ENCODE results near the gene STK11. TPM values are rescaled to one million over a fixed set of nuclear protein-coding genes. Genes with fewer than 3 reads are reported as not detected.
A peak's percentile ranks its signal among the peaks of the same experiment; 100 is the strongest.

STK11 gene
- total and polyA plus RNA-seq, 2 experiments from 2014 or later, result 4.6 to 64.1 TPM

DNA sequence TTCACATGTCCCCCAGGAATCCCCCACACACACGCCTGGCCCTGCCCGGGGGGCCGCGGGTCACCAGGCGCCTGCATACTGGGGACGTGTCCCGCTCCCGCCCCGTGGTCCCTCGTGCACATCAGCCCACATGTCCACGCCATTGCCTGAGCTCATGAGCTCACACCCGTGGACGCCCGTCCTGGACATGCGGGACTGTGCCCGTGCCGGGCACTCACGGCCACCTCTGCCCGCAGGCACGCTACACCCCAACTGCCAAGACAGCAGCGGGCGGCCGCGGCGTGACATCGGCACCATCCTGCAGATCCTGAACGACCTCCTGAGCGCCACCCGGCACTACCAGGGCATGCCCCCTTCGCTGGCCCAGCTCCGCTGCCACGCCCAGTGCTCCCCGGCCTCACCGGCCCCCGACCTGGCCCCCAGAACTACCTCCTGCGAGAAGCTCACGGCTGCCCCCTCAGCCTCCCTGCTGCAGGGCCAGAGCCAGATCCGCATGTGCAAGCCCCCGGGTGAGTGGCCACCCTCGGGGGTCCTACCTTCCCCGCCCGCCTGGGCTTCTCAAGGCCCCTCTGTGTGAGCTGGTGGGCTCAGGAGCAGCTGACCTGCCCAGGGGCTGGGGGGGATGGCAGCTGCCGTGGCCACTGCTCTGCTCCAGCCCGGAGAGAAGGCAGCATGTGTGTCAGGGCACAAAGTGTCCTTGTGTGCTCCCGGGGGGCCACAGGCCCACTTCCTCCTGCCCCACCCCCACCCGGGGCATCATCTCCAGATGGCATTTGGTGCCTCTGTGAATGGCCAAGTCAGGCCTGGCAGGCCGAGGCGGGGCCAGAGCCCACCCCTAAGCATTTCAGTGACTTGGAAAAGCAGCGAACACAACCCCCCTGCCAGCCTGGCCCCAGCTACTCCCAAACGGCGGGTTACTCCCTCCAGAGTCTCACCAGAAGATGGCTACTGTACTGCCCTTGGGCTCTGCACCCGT is 49.9 kb downstream of the STK11 start:
- WGBS, 2 experiments (ENCODE audit: low coverage in 1 of 2, low lambda C conversion rate in 2 of 2, missing lambda C conversion rate in 2 of 2), result 86 to 88% methylated on average over 19 to 50 of the region's 52 CpGs
- in situ Hi-C loops (cut with MboI), result no loop called here
- Histone ChIP-seq H3K9ac (peak overlapping the region; percentile 99), H3K27ac (peak overlapping the region; percentile 98), H3F3A (ENCODE audit: insufficient read depth) (peaks cover 45% of the 10 kb centered on the region), H2AFZ (no peak overlapping the region), H3K4me3 (no peak overlapping the region), H3K9me3 (ENCODE audit: low read depth) (no peaks in the 10 kb centered on the region), H3K27me3 (replicated peaks; ENCODE audit: insufficient read depth) (no peaks in the 10 kb centered on the region), H4K20me1 (ENCODE audit: insufficient read depth) (no peaks in the 10 kb centered on the region), H3K36me3 (ENCODE audit: low read depth) (peaks cover 40% of the 10 kb centered on the region), H3K79me2 (ENCODE audit: insufficient read depth) (peaks cover 69% of the 10 kb centered on the region), H3K4me1 (ENCODE audit: insufficient read depth) (peaks cover 38% of the 10 kb centered on the region), H3K9me2 (ENCODE audit: insufficient read depth) (no peaks in the 10 kb centered on the region), H3K4me2 (ENCODE audit: unreplicated experiment) (no peak overlapping the region)
- TF ChIP-seq EZH2phosphoT487 (IDR thresholded peaks at IDR 0.05; ENCODE audit: insufficient read depth, low read depth), result no peak
- TF ChIP-seq EZH2 (IDR thresholded peaks at IDR 0.05; ENCODE audit: insufficient read depth, poor library complexity, severe bottlenecking), result no peak
- peak; percentile 31 for DNase-seq

DNA sequence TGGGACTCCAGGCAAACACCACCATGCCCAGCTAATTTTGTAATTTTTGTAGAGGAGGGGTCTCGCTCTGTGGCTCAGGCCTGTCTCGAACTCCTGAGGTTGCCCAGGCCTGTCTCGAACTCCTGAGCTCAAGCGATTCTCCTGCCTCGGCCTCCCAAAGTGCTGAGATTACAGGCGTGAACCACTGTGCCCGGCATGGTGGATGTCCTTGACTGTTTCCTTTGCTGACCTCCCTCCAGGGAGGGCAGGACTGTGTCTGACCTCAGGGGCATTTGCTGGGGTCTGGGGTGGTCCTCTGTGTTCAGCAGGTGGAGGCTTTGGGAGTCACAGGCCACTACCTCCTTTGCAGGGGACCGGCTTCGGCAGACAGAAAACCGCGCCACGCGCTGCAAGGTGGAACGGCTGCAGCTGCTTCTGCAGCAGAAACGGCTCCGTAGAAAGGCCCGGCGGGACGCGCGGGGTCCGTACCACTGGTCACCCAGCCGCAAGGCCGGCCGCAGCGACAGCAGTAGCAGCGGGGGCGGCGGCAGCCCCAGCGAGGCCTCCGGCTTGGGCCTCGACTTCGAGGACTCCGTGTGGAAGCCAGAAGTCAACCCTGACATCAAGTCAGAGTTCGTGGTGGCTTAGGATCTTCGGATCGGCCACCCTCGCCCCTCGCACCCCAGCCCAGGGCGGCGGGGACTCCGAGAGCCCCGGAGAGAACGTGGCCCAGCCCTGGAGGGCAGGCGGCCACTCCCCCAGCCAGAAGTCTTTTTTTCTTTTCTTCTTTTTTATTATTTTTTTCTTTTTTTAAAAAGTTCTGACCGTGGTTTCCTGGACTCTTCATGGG is 51.3 kb downstream of the STK11 start:
- no peaks in the 10 kb centered on the region for H3K9me2 ChIP-seq (ENCODE audit: insufficient read depth)
- H3K9me3 ChIP-seq (ENCODE audit: low read depth), result no peaks in the 10 kb centered on the region
- H3K27me3 ChIP-seq (replicated peaks; ENCODE audit: insufficient read depth), result no peaks in the 10 kb centered on the region
- H3K9ac ChIP-seq, result peak overlapping the region; percentile 94
- H3K36me3 ChIP-seq (ENCODE audit: low read depth), result peaks cover 35% of the 10 kb centered on the region
- TF ChIP-seq EZH2 (IDR thresholded peaks at IDR 0.05; ENCODE audit: insufficient read depth, poor library complexity, severe bottlenecking) (no peak), EZH2phosphoT487 (IDR thresholded peaks at IDR 0.05; ENCODE audit: insufficient read depth, low read depth) (no peak)
- H3K4me1 ChIP-seq (ENCODE audit: insufficient read depth), result peaks cover 44% of the 10 kb centered on the region
- no peak overlapping the region for H2AFZ ChIP-seq
- in situ Hi-C loops (cut with MboI), result no loop called here
- H3K4me3 ChIP-seq, result no peak overlapping the region
- peak overlapping the region; percentile 36 for H3K4me2 ChIP-seq (ENCODE audit: unreplicated experiment)
- H4K20me1 ChIP-seq (ENCODE audit: insufficient read depth), result no peaks in the 10 kb centered on the region
- peak overlapping the region; percentile 98 for H3K27ac ChIP-seq
- H3K79me2 ChIP-seq (ENCODE audit: insufficient read depth), result peaks cover 56% of the 10 kb centered on the region
- peak; percentile 23 for DNase-seq
- peaks cover 45% of the 10 kb centered on the region for H3F3A ChIP-seq (ENCODE audit: insufficient read depth)
- 87 to 91% methylated on average over 26 to 46 of the region's 46 CpGs for WGBS, 2 experiments (ENCODE audit: low coverage in 1 of 2, low lambda C conversion rate in 2 of 2, missing lambda C conversion rate in 2 of 2)

DNA sequence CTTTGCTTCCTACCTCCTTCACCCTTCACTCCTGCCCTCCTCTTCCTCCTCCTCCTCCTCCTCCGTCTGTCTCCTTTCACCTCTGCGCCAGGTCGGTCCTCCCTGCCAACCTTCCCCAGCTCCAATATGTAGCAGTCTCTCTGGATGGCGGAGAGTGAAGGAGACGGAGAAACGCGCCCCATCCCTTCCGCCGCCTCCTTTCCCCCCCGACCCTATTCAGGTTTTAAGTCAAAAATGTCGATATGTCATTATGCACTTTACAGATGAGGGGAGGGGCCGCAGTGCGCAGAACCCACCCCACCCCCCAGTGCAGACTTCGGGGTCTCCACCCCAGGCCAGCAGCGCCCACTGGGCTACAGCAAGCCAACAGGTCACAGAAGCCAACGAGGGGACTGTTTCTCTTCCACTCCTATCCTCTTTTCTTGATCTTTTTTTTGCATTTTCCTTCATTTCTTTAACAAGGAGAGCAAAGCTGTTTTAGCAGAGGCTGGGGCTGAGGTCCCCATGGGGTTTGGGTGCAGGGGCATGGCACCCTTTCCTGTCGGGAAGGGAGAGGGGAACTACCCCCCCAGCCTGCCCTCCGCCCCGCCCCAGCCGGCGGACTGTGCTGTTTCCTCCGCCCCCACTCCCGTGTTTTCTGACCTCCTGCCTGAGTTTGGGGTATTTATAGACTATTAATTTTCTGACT is 52.0 kb downstream of the STK11 start:
- no peaks in the 10 kb centered on the region for H3K9me2 ChIP-seq (ENCODE audit: insufficient read depth)
- H2AFZ ChIP-seq, result no peak overlapping the region
- H3K4me3 ChIP-seq, result no peak overlapping the region
- in situ Hi-C loops (cut with MboI), result no loop called here
- H3K9me3 ChIP-seq (ENCODE audit: low read depth), result no peaks in the 10 kb centered on the region
- peaks cover 35% of the 10 kb centered on the region for H3K36me3 ChIP-seq (ENCODE audit: low read depth)
- peaks cover 50% of the 10 kb centered on the region for H3K79me2 ChIP-seq (ENCODE audit: insufficient read depth)
- H3K9ac ChIP-seq, result peak overlapping the region; percentile 94
- peak overlapping the region; percentile 98 for H3K27ac ChIP-seq
- no peaks in the 10 kb centered on the region for H3K27me3 ChIP-seq (replicated peaks; ENCODE audit: insufficient read depth)
- H3K4me1 ChIP-seq (ENCODE audit: insufficient read depth), result peaks cover 52% of the 10 kb centered on the region
- 65 to 76% methylated on average over 20 to 23 of the region's 23 CpGs for WGBS, 2 experiments (ENCODE audit: low coverage in 1 of 2, low lambda C conversion rate in 2 of 2, missing lambda C conversion rate in 2 of 2)
- peak overlapping the region; percentile 36 for H3K4me2 ChIP-seq (ENCODE audit: unreplicated experiment)
- peaks cover 45% of the 10 kb centered on the region for H3F3A ChIP-seq (ENCODE audit: insufficient read depth)
- DNase-seq, result peak; percentile 32
- no peaks in the 10 kb centered on the region for H4K20me1 ChIP-seq (ENCODE audit: insufficient read depth)
- TF ChIP-seq EZH2phosphoT487 (IDR thresholded peaks at IDR 0.05; ENCODE audit: insufficient read depth, low read depth) (no peak), EZH2 (IDR thresholded peaks at IDR 0.05; ENCODE audit: insufficient read depth, poor library complexity, severe bottlenecking) (no peak)

DNA sequence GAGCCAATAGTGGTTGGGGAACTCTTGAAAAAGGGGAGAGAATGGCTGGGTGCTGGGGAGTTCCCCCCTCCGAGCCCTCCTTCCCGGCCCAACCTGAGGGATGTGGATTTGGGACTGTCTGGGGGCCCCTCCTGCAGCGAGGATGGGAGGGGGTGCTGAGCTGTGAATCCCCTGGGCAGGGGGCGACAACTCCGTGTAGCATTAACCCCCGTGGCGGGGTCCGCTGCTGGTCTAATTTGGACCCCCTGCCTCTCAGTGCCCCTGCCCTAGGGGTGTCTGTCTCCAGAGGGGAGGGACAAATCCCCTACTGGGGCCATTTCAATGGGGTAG is 52.5 kb downstream of the STK11 start:
- Histone ChIP-seq H4K20me1 (ENCODE audit: insufficient read depth) (no peaks in the 10 kb centered on the region), H3K27ac (peak overlapping the region; percentile 98), H3F3A (ENCODE audit: insufficient read depth) (peaks cover 46% of the 10 kb centered on the region), H3K9ac (peak overlapping the region; percentile 94), H3K9me3 (ENCODE audit: low read depth) (no peaks in the 10 kb centered on the region), H3K9me2 (ENCODE audit: insufficient read depth) (no peaks in the 10 kb centered on the region), H3K4me2 (ENCODE audit: unreplicated experiment) (no peak overlapping the region), H3K4me3 (no peak overlapping the region), H3K4me1 (ENCODE audit: insufficient read depth) (peaks cover 55% of the 10 kb centered on the region), H3K27me3 (replicated peaks; ENCODE audit: insufficient read depth) (no peaks in the 10 kb centered on the region), H2AFZ (no peak overlapping the region), H3K79me2 (ENCODE audit: insufficient read depth) (peaks cover 50% of the 10 kb centered on the region), H3K36me3 (ENCODE audit: low read depth) (peaks cover 35% of the 10 kb centered on the region)
- no peak for DNase-seq
- in situ Hi-C loops (cut with MboI), result no loop called here
- TF ChIP-seq EZH2 (IDR thresholded peaks at IDR 0.05; ENCODE audit: insufficient read depth, poor library complexity, severe bottlenecking), result no peak
- TF ChIP-seq EZH2phosphoT487 (IDR thresholded peaks at IDR 0.05; ENCODE audit: insufficient read depth, low read depth), result no peak
- WGBS, 2 experiments (ENCODE audit: low coverage in 1 of 2, low lambda C conversion rate in 2 of 2, missing lambda C conversion rate in 2 of 2), result 64 to 75% methylated on average over 8 of the region's 8 CpGs

Measured in GM23248 (cell line).